ENCODE results near the gene CKM.
"Not testable (repeated sequence)": the region's sequence is repeated elsewhere in the genome, so short reads cannot be mapped to it uniquely, and the experiment has no call there.

CKM gene

GRCh38 chr19:45314708-45315245 is 7.9 kb downstream of the CKM start:
- no peak for TF ChIP-seq CTCF (IDR thresholded peaks at IDR 0.05; ENCODE audit: extremely low read depth, missing control alignments)
- no peak for DNase-seq (ENCODE audit: low spot score)

GRCh38 chr19:45312285-45312684 is 10.4 kb downstream of the CKM start:
- not testable (repeated sequence) for DNase-seq (ENCODE audit: low spot score)

- DNase-seq (ENCODE audit: low spot score), result no peak
- no peak for TF ChIP-seq CTCF (IDR thresholded peaks at IDR 0.05; ENCODE audit: extremely low read depth, missing control alignments)
Measured at GRCh38 chr19:45311621-45312020, 11.1 kb downstream of the CKM start.

GRCh38 chr19:45309322-45309721 is 13.4 kb downstream of the CKM start:
- not testable (repeated sequence) for DNase-seq (ENCODE audit: low spot score)

GRCh38 chr19:45307361-45307760 is 15.3 kb downstream of the CKM start:
- DNase-seq (ENCODE audit: low spot score), result no peak
- no peak for TF ChIP-seq CTCF (IDR thresholded peaks at IDR 0.05; ENCODE audit: extremely low read depth, missing control alignments)

- no peak for DNase-seq (ENCODE audit: low spot score)
- TF ChIP-seq CTCF (IDR thresholded peaks at IDR 0.05; ENCODE audit: extremely low read depth, missing control alignments), result no peak
Measured at GRCh38 chr19:45306518-45307027, 16.1 kb downstream of the CKM start.

- DNase-seq (ENCODE audit: low spot score), result no peak
Measured at GRCh38 chr19:45306040-45306439, 16.6 kb downstream of the CKM start.

GRCh38 chr19:45305421-45305820 is 17.3 kb downstream of the CKM start:
- no peak for TF ChIP-seq CTCF (IDR thresholded peaks at IDR 0.05; ENCODE audit: extremely low read depth, missing control alignments)
- DNase-seq (ENCODE audit: low spot score), result no peak

More at GRCh38 chr19:45306040-45306439, 16.6 kb downstream of the CKM start:
- no peak for TF ChIP-seq CTCF (IDR thresholded peaks at IDR 0.05; ENCODE audit: extremely low read depth, missing control alignments)
